Activated CD4-positive, CD25-positive, alpha-beta regulatory T cell treated with anti-CD3 and anti-CD28 coated beads, Interleukin-2, amount 50 U/mL, for 24 hours (primary cell): ENCODE results near the gene PCED1B.
"Not testable (repeated sequence)": the region's sequence is repeated elsewhere in the genome, so short reads cannot be mapped to it uniquely, and the experiment has no call there.

Experiments
- ATAC-seq, 2 donors: fragments of 150-1000 bp; cut with Tn5 transposase; one replicate each; pipeline ENCODE4 v1.10.0; 2021; ENCODE audit warnings: mild to moderate bottlenecking in 1 of 2, moderate library complexity in 1 of 2

The PCED1B gene

GRCh38 chr12:47244835-47245234 lies 165.4 kb downstream of the PCED1B start:
- ATAC-seq = no peak

GRCh38 chr12:47245623-47246022 lies 166.2 kb downstream of the PCED1B start:
- ATAC-seq = no peak

- no peak for ATAC-seq
Observed at GRCh38 chr12:47247418-47247817, 168.0 kb downstream of the PCED1B start.

GRCh38 chr12:47249082-47249481 lies 169.7 kb downstream of the PCED1B start:
- no peak for ATAC-seq

- ATAC-seq = no peak
Observed at GRCh38 chr12:47249719-47250357, 170.4 kb downstream of the PCED1B start.

- ATAC-seq = no peak
Observed at GRCh38 chr12:47251919-47252318, 172.5 kb downstream of the PCED1B start.

GRCh38 chr12:47264951-47265350 lies 185.5 kb downstream of the PCED1B start:
- ATAC-seq = no peak

- ATAC-seq = no peak
Observed at GRCh38 chr12:47265391-47265790, 186.0 kb downstream of the PCED1B start.

GRCh38 chr12:47267571-47267970 lies 188.2 kb downstream of the PCED1B start:
- ATAC-seq = no peak

GRCh38 chr12:47268501-47269454 lies 189.4 kb downstream of the PCED1B start:
- peak; percentile 61 to 63 for ATAC-seq

GRCh38 chr12:47269916-47270315 lies 190.5 kb downstream of the PCED1B start:
- ATAC-seq = no peak

- peak; percentile 86 for ATAC-seq
Observed at GRCh38 chr12:47270782-47271664, 191.6 kb downstream of the PCED1B start.

- no peak for ATAC-seq
Observed at GRCh38 chr12:47271800-47272239, 192.4 kb downstream of the PCED1B start.

GRCh38 chr12:47272412-47273190 lies 193.2 kb downstream of the PCED1B start:
- ATAC-seq = no peak

GRCh38 chr12:47273191-47273626 lies 193.8 kb downstream of the PCED1B start:
- ATAC-seq = no peak

GRCh38 chr12:47274760-47275159 lies 195.3 kb downstream of the PCED1B start:
- no peak for ATAC-seq

- ATAC-seq = no peak
Observed at GRCh38 chr12:47276253-47276620, 196.8 kb downstream of the PCED1B start.

- peak; percentile 83 to 84 for ATAC-seq
Observed at GRCh38 chr12:47276621-47277309, 197.3 kb downstream of the PCED1B start.

GRCh38 chr12:47277972-47278448 lies 198.6 kb downstream of the PCED1B start:
- peak; percentile 11 to 25 for ATAC-seq

- ATAC-seq = not testable (repeated sequence)
Observed at GRCh38 chr12:47279758-47280157, 200.3 kb downstream of the PCED1B start.
